Endothelial cell of umbilical vein (primary cell): Measurements from ENCODE around the gene MUC20. TPM values are rescaled to one million over a fixed set of nuclear protein-coding genes. Genes with fewer than 3 reads are reported as not detected.

Source experiments
- BruUV-seq: library from RNA; stranded (reverse); fragments of 400-500 nt; replicated peaks from 2 replicates; lab custom pipeline; 2021; lab: Mats Ljungman, UMichigan
- CTCF ChIA-PET: fragments of 300-600, 350-600 bp; sonication (Branson Sonifier 250); formaldehyde crosslinking; loops from one replicate; lab custom pipeline; 2021; ENCODE audit warnings: antibody characterized with exemption, inconsistent platforms; lab: Charles Lee
- POLR2A ChIA-PET: fragments of 300-600, 350-600 bp; sonication (Branson Sonifier 250); formaldehyde crosslinking; loops from one replicate; lab custom pipeline; 2021; ENCODE audit warnings: antibody characterized with exemption, inconsistent platforms; lab: Charles Lee
- DNase-seq: peaks from one replicate; pipeline ENCODE4 v3.0.0-alpha.2; 2011; ENCODE audit warnings: low read depth, low spot score
- FAIRE-seq: peaks from 2 replicates; lab custom pipeline; 2011; peaks lifted over from hg19 to GRCh38; lab: Jason Lieb, UNC
- H2AFZ ChIP-seq: 2 replicates; pipeline ENCODE4 v1.6.0; 2012; ENCODE audit warnings: low read depth, low read length, control low read depth, inconsistent platforms
- H3K27ac ChIP-seq: 2 replicates; pipeline ENCODE4 v1.5.1; 2011; ENCODE audit warnings: low read depth, mild to moderate bottlenecking, control low read depth, low read length, moderate library complexity; ENCODE audit not compliant: insufficient read depth
- H3K27me3 ChIP-seq, 2 experiments: 2 replicates each; pipeline versions ENCODE4 v1.6.0 to v1.6.1; 2011; ENCODE audit warnings: low read length in 2 of 2, mixed read lengths in 1 of 2; ENCODE audit not compliant: control insufficient read depth in 2 of 2, insufficient read depth in 2 of 2
- H3K36me3 ChIP-seq, 2 experiments: 2 replicates in 1 of 2; 3 replicates in 1 of 2; pipeline ENCODE4 v1.5.1; 2011; ENCODE audit warnings: low read length in 2 of 2, mild to moderate bottlenecking in 1 of 2, moderate library complexity in 1 of 2; ENCODE audit not compliant: control insufficient read depth in 2 of 2, insufficient read depth in 2 of 2; ENCODE audit errors: extremely low read depth in 1 of 2
- H3K4me1 ChIP-seq: 3 replicates; pipeline ENCODE4 v1.5.1; 2011; ENCODE audit warnings: mild to moderate bottlenecking, low read length; ENCODE audit not compliant: control insufficient read depth, insufficient read depth; ENCODE audit errors: extremely low read depth
- H3K4me2 ChIP-seq: 2 replicates; pipeline ENCODE4 v1.6.1; 2011; ENCODE audit warnings: low read length, control low read depth, mixed read lengths; ENCODE audit not compliant: insufficient read depth
- H3K4me3 ChIP-seq, 3 experiments: fragments of 200-600 bp in 1 of 3; sonication (generic), shearing (Covaris generic) in 1 of 3; replicated peaks in 1 of 3; 2 replicates each; pipeline ENCODE4 v1.5.1; 2011 to 2016; ENCODE audit warnings: control low read depth in 3 of 3, low read length in 3 of 3, mild to moderate bottlenecking in 2 of 3, inconsistent platforms in 1 of 3, low read depth in 1 of 3, moderate library complexity in 1 of 3; ENCODE audit not compliant: insufficient read depth in 1 of 3
- H3K79me2 ChIP-seq: 2 replicates; pipeline ENCODE4 v1.6.0; 2012; ENCODE audit warnings: low read length, inconsistent platforms; ENCODE audit not compliant: control insufficient read depth, insufficient read depth
- H3K9ac ChIP-seq: replicated peaks from 2 replicates; pipeline ENCODE3; 2011; ENCODE audit warnings: low read length, control low read depth; ENCODE audit not compliant: insufficient read depth; ENCODE audit errors: extremely low read depth
- H3K9me1 ChIP-seq: replicated peaks from 3 replicates; pipeline ENCODE4 v1.6.0; 2011; ENCODE audit warnings: mild to moderate bottlenecking, low read length; ENCODE audit not compliant: control insufficient read depth, insufficient read depth; ENCODE audit errors: extremely low read depth
- H3K9me3 ChIP-seq: replicated peaks from 2 replicates; pipeline ENCODE4 v1.5.1; 2012; ENCODE audit warnings: low read length, inconsistent platforms; ENCODE audit not compliant: control insufficient read depth, insufficient read depth
- H4K20me1 ChIP-seq: replicated peaks from 2 replicates; pipeline ENCODE3; 2011; ENCODE audit warnings: mild to moderate bottlenecking, low read length; ENCODE audit not compliant: control insufficient read depth, insufficient read depth; ENCODE audit errors: extremely low read depth
- CTCF ChIP-seq, 2 donors: IDR thresholded peaks; 1 replicate in 1 of 2; 2 replicates in 1 of 2; pipeline ENCODE4 v1.5.1; 2011; ENCODE audit warnings: low read length in 2 of 2, mild to moderate bottlenecking in 2 of 2, moderate library complexity in 2 of 2, control low read depth in 1 of 2, inconsistent platforms in 1 of 2, low read depth in 1 of 2; ENCODE audit not compliant: insufficient read depth in 1 of 2; ENCODE audit errors: extremely low read depth in 1 of 2
- EZH2 ChIP-seq: IDR thresholded peaks from 2 replicates; pipeline ENCODE4 v1.6.1; 2012; ENCODE audit warnings: borderline replicate concordance, low read depth, mild to moderate bottlenecking, moderate library complexity, low read length, inconsistent platforms; ENCODE audit not compliant: severe bottlenecking
- FOS ChIP-seq: IDR thresholded peaks from 2 replicates; pipeline ENCODE4 v1.6.1; 2011; ENCODE audit warnings: mild to moderate bottlenecking, low read length, moderate library complexity, borderline replicate concordance; ENCODE audit not compliant: insufficient read depth
- GATA2 ChIP-seq: IDR thresholded peaks from 2 replicates; pipeline ENCODE4 v1.7.0; 2011; ENCODE audit warnings: low read depth, mild to moderate bottlenecking, moderate library complexity, mixed read lengths, low read length; ENCODE audit not compliant: insufficient read length, insufficient read depth
- JUN ChIP-seq: IDR thresholded peaks from 2 replicates; pipeline ENCODE4 v1.6.1; 2011; ENCODE audit warnings: borderline replicate concordance, low read depth; ENCODE audit not compliant: insufficient read length, insufficient read depth
- MYC ChIP-seq: IDR thresholded peaks from one replicate; pipeline ENCODE4 v1.6.1; 2011; ENCODE audit warnings: mild to moderate bottlenecking, low read depth, low read length
- POLR2A ChIP-seq: IDR thresholded peaks from 2 replicates; pipeline ENCODE4 v1.6.1; 2012; ENCODE audit warnings: low read depth, mild to moderate bottlenecking, control low read depth, low read length
- POLR2AphosphoS5 ChIP-seq: IDR thresholded peaks from 2 replicates; pipeline ENCODE4 v1.6.1; 2012; ENCODE audit warnings: low read depth, mild to moderate bottlenecking, control low read depth, low read length, moderate library complexity; ENCODE audit not compliant: insufficient read depth
- dilution Hi-C: fragments of 300-500 bp; cut with MboI; formaldehyde crosslinking; loops from one replicate; pipeline ENCODE4 v1.15.0; 2019; ENCODE audit warnings: low sequenced_read_pairs; ENCODE audit not compliant: extremely low pct_ligation_motif_present
- intact Hi-C: fragments of 100-400 bp; cut with micrococcal nuclease; formaldehyde crosslinking; loops from one replicate; pipeline ENCODE4 v1.10.0; 2022
- polyA plus RNA-seq, 4 experiments: library from polyadenylated mRNA; depleted of rRNA in 3 of 4; stranded (reverse) in 3 of 4; unstranded in 1 of 4; fragments of >200 nt; gene quantifications; 2 replicates each; pipeline versions ENCODE4 v1.2.1 to v1.2.3, GENCODE V29; 2011 to 2012; ENCODE audit warnings: missing spikeins in 1 of 4
- total RNA-seq: library from RNA; stranded (reverse); gene quantifications from 2 replicates; pipeline ENCODE4 v1.2.3, GENCODE V29; 2021
- TF ChIP-seq, protein P1 (sequence below): IDR thresholded peaks from 2 replicates; pipeline ENCODE4 v1.6.1; 2011; ENCODE audit not compliant: insufficient read depth, insufficient read length

Gene MUC20
- total and polyA plus RNA-seq, 2 donors (not counting 3 experiments of a cell fraction or from before 2014, with no cell fraction given) = 0.62 TPM; not detected in 1

- Histone ChIP-seq H3K4me3 (no peak overlapping the region), H3K4me1 (no peaks in the 10 kb centered on the region), H3K4me2 (no peak overlapping the region), H3K36me3 (no peaks in the 10 kb centered on the region), H3K27me3 (peaks cover 0 to 5% of the 10 kb centered on the region in 2 experiments), H3K9ac (no peak overlapping the region), H2AFZ (no peak overlapping the region), H3K79me2 (no peaks in the 10 kb centered on the region), H3K27ac (no peak overlapping the region), H3K9me3 (no peaks in the 10 kb centered on the region), H3K9me1 (no peaks in the 10 kb centered on the region), H4K20me1 (no peaks in the 10 kb centered on the region)
- no TSS peak for BruUV-seq
- no peak for TF ChIP-seq FOS
- TF ChIP-seq POLR2A = no peak
- TF ChIP-seq EZH2 = no peak
- no peak for TF ChIP-seq POLR2AphosphoS5
- TF ChIP-seq, protein P1, sequence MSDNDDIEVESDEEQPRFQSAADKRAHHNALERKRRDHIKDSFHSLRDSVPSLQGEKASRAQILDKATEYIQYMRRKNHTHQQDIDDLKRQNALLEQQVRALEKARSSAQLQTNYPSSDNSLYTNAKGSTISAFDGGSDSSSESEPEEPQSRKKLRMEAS = no peak
- no peak for TF ChIP-seq JUN
- no peak for TF ChIP-seq MYC
- TF ChIP-seq CTCF (IDR thresholded peaks at IDR 0.05; ENCODE audit: extremely low read depth in 1 of 2, insufficient read depth in 1 of 2, low read depth in 1 of 2, low read length in 2 of 2) = no peak
- no peak for TF ChIP-seq GATA2
- FAIRE-seq = no peak
- intact Hi-C loops = no loop called here
- POLR2A ChIA-PET = no interaction called here
- dilution Hi-C loops = no loop called here
- no peak for DNase-seq
- CTCF ChIA-PET = no interaction called here
These were observed 12.2 kb downstream of the MUC20 start for GRCh38 chr3:195732940-195733339.
